ENCODE measurements around the gene PCP4L1. TPM values are rescaled to one million over a fixed set of nuclear protein-coding genes. Genes with fewer than 3 reads are reported as not detected.

Gene PCP4L1
- total RNA-seq, 6 donors from 2014 or later: 1.0 to 8.1 (median 5.0) TPM

DNA sequence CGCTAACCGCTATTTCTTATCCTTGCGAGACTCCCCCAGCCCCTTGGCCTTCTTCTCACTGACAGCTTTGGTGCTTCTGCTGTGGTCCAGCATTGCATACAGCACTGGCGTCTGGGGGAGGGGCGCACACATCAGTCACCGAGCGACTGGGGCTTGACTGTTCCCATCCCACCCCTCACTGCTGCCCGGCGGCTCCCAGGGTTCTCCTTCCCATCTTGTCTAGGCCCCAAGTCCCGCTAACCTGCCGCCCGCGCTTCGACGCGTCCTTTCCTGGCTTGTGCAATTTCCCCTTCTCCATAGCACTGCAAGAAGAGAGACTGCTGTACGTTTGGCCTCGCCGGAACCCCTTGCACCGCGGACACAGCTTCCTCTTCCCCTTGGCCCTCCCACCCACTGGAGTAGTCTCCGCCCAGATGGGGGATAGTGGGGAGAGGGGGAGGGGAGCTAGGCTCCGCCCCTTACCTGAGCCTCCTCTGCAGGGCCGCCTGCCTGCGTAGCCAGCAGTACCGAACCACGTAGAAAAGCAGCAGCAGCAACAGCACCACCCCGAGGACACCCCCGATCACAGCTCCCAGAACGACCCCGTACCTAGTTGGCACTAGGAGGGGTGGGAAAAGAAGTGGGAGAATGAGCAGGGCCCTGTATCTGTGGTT, 47.4 kb downstream of the PCP4L1 start:
- DNase-seq (peak; percentile 88 to 95), ATAC-seq (ENCODE audit: low FRiP score in 2 of 2) (peak; percentile 96 to 97)
- no peaks in the 10 kb centered on the region for H3K27me3 ChIP-seq
- H3K27ac ChIP-seq: peak overlapping the region; percentile 55 to 90 (median 78)
- peaks cover 19 to 33% (median 26%) of the 10 kb centered on the region in 4 donors for H3K4me1 ChIP-seq
- 1 to 2% methylated on average over 20 to 28 of the region's 31 CpGs for WGBS, 2 donors
- TF ChIP-seq EP300 (IDR thresholded peaks at IDR 0.05): no peak
- TF ChIP-seq POLR2AphosphoS5 (IDR thresholded peaks at IDR 0.05): peak; percentile 82 to 89
- TF ChIP-seq CTCF (IDR thresholded peaks at IDR 0.05): peak in 3 of 6 experiments; percentile 31 to 43 (median 39)
- peak in 2 of 4 donors; percentile 69 to 86 for TF ChIP-seq POLR2A (IDR thresholded peaks at IDR 0.05)
- H3K9me3 ChIP-seq: no peaks in the 10 kb centered on the region
- H3K36me3 ChIP-seq: no peaks in the 10 kb centered on the region
- H3K4me3 ChIP-seq: peak overlapping the region; percentile 3 to 84 (median 68)

DNA sequence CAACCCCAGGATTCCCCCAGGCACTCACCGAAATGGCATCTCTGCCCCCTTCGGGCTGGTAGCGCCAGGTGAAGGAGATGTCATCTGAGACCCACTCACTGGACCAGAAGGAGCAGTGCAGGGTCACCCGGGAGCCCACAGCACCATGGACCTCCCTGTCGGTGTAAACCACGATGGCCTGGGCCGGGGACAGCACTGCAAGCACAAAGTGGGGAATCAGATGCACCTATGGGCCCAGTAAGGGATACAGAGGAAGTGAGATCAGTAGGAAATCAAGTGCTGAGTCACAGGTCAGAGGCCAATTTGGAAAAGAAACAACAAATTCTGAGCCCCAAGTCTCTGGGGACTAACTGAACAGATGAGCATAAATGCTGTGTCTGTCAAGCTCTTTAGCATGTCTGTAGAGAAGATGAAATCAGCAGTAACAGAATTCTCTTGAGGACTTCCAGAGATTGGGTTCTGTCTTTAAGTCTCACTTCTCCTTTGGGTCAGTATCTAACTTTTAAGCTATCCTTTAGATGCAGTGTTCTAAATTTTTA, 48.8 kb downstream of the PCP4L1 start:
- H3K9me3 ChIP-seq: no peaks in the 10 kb centered on the region
- no peak for ATAC-seq (ENCODE audit: low FRiP score in 2 of 2)
- H3K27ac ChIP-seq: peak overlapping the region; percentile 1 to 90 (median 56)
- H3K4me3 ChIP-seq: no peak overlapping the region
- no peaks in the 10 kb centered on the region for H3K27me3 ChIP-seq
- no peaks in the 10 kb centered on the region for H3K36me3 ChIP-seq
- no peak for TF ChIP-seq POLR2AphosphoS5 (IDR thresholded peaks at IDR 0.05)
- TF ChIP-seq CTCF (IDR thresholded peaks at IDR 0.05): no peak
- no peak for TF ChIP-seq POLR2A (IDR thresholded peaks at IDR 0.05)
- no peak for TF ChIP-seq EP300 (IDR thresholded peaks at IDR 0.05)
- H3K4me1 ChIP-seq: peaks cover 19 to 33% (median 26%) of the 10 kb centered on the region in 4 donors
- WGBS, 2 donors: 84 to 91% methylated on average over 7 of the region's 7 CpGs
- no peak for DNase-seq

DNA sequence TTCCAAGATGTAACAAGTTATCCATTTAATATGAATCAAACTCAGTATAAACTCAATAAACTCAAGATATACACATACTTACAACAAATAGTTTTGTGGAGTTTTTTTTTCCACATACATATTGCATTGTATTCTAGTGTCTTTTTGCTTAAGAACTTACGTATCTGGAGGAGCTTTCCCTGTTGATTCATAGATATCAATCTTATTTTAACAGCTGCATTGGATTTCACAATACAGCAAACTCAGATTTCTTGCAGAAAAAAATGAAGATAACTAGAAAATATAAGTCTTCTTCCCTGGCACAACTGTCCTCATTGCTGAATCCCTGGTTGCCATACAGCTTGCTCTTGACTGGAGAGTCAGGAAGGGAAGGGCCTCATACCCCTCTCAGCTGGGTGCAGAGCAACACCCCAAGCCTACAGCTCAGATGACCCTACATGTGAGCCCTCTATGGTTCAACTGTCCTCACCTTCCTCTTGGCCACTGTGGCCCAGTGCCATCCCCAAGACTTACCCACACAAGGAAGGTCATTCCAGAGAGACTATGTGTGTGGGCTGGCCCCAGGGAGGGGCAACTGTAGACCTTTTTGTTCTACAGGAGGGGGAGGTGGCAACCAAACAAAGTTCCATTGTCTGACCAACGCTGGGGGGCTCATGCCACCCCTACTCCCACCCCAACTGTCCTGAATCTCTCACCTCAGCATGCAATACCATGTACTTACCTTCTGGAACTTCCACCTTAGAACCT, 49.5 kb downstream of the PCP4L1 start:
- H3K36me3 ChIP-seq: no peaks in the 10 kb centered on the region
- DNase-seq (no peak), ATAC-seq (ENCODE audit: low FRiP score in 2 of 2) (no peak)
- H3K4me3 ChIP-seq: no peak overlapping the region
- no peaks in the 10 kb centered on the region for H3K27me3 ChIP-seq
- no peak for TF ChIP-seq POLR2AphosphoS5 (IDR thresholded peaks at IDR 0.05)
- TF ChIP-seq CTCF (IDR thresholded peaks at IDR 0.05): no peak
- TF ChIP-seq POLR2A (IDR thresholded peaks at IDR 0.05): no peak
- no peak for TF ChIP-seq EP300 (IDR thresholded peaks at IDR 0.05)
- WGBS, 2 donors: 64 to 75% methylated on average over 2 of the region's 2 CpGs
- peaks cover 19 to 33% (median 26%) of the 10 kb centered on the region in 4 donors for H3K4me1 ChIP-seq
- H3K27ac ChIP-seq: no peak overlapping the region
- H3K9me3 ChIP-seq: no peaks in the 10 kb centered on the region

DNA sequence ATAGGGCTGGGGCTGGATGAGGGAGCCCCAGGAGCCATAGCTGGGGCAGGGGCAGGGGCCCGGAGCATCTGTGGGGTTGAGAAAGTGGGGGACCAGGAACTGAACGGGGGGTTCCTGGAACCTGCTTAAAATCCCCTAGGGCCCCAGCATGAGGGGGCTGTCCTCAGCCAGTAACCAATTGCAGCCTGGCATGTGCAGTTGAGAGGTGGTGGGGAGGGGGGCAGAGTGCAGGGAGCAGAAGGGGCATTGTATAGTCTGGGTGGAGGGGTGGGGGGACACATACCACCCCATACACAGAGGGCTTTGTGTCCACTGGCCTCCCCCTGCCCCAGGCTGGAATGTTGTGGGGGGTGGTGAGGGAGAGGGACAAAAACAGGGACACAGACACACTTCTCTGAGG, 51.3 kb downstream of the PCP4L1 start, which contains the start of gene MPZ:
Gene MPZ (minus strand): TSS at position 101 of the 400 bp plus-strand sequence. CDS start 63 bp downstream, at position 38.
- Histone ChIP-seq H3K27ac (no peak within 1 kb of the TSS), H3K4me1 (peaks cover 19 to 30% (median 23%) of the 10 kb centered on the region in 4 donors), H3K4me3 (no peak within 1 kb of the TSS), H3K9me3 (no peaks in the 10 kb centered on the region), H3K27me3 (no peaks in the 10 kb centered on the region), H3K36me3 (no peaks in the 10 kb centered on the region)
- 38% methylated on average over 2 of the region's 2 CpGs; no CpG with 5 or more reads in 1 of the 2 donors for WGBS, 2 donors
- ATAC-seq (ENCODE audit: low FRiP score in 2 of 2) (no peak), DNase-seq (no peak)
- TF ChIP-seq CTCF (IDR thresholded peaks at IDR 0.05) (no peak), POLR2A (IDR thresholded peaks at IDR 0.05) (no peak), EP300 (IDR thresholded peaks at IDR 0.05) (no peak), POLR2AphosphoS5 (IDR thresholded peaks at IDR 0.05) (no peak)
